DMS153 (cell line): ENCODE data around the gene GNB3.

Source experiments
- DNase-seq: peaks from one replicate; lab custom pipeline; 2025; lab: John Stamatoyannopoulos, UW

Gene GNB3

DNA sequence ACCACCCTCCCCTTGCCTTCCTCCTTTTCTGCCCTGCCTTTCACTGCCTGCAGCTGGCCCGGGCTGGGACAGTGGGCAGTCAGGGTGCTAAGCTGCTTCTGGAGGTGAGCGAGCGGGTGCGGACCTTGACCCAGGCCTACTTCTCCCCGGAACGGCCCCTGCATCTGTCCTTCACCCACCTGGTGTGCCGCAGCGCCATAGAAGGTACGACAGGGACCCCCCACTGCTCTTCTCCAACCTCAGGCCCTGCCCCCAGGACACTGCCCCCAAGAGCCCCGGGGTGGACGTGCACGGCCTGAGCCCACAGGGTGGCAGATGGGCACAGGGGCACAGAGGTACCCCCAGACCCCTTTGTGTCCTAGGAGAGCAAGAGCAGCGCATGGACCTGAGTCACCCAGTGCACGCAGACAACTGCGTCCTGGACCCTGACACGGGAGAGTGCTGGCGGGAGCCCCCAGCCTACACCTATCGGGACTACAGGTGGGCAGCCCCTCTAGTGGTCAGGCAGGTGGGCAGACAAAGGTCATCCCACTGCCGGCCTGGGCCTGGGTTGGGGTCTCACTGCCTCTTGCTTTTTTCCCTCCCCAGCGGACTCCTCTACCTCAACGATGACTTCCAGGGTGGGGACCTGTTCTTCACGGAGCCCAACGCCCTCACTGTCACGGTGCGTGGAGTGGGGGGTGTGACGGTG is 3.2 kb upstream of the GNB3 start:
- DNase-seq: no peak

DNA sequence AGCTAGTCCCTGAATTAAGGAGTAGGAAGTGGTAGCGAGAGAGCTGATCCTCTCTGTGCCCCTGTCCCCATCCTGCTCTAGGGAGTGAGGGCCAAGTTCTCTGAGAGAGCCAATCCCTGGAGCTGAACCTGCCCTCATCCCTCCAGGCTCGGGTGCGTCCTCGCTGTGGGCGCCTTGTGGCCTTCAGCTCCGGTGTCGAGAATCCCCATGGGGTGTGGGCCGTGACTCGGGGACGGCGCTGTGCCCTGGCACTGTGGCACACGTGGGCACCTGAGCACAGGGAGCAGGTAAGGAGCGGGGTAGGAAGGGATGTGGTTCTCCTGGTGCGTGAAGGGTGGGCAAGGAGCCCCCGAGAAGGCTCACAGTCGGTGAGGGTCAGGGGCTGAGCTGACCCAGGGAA is 1.9 kb upstream of the GNB3 start:
- no peak for DNase-seq

DNA sequence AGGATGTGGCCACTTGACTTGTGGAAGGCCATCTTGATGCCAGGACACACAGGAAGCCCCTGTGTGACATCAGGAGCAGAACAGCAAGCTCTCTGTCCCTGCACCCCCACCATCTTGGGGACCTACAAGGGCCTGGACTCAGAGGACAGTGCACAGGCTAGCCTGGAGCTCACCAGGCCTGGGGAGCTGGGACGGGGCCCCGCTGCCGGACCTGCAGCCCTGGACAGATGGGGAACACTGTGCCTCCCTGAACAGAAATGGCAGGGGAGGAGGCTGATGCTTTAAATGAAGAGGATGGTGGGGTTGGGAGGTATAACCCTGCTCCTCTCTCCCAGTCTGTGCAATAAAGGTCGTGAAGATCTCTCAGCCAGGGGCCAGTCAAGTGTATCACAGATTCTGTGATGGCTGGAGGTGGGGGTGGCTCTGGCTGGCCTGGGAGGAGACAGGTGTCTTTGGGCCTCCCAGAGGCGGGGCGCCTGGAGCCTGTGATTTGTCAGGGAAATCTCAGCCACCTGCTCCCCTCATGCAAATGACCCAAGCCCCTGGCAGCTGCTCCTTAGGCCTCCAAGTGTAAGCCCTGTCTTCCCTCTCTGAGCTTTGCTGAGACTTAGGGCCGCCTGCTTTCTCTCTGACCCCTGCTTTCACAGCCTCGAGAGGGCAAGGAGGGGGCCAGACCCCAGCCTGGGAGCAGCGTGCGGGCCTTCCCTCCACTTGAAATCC is 1.1 kb upstream of the GNB3 start:
- DNase-seq: no peak

- no peak for DNase-seq
These were observed 395 bp upstream of the GNB3 start for GRCh38 chr12:6840330-6840729.

DNA sequence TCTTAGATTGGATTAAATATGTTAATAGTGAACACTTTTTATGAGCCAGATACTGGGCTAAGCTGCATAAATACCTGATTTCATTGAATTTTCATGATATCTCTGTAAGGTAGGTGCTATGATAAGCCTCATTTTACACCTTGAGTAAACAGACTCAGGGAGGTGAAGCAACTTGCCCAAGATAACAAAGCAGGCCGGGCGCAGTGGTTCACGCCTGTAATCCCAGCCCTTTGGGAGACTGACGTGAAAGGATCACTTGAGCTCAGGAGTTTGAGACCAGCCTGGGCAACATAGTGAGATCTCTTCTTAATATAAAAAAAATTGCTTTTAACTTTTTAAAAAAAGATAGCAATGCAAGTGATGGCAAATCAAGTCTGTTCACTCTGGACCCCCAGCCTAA is 1.4 kb downstream of the GNB3 start:
- no peak for DNase-seq

DNA sequence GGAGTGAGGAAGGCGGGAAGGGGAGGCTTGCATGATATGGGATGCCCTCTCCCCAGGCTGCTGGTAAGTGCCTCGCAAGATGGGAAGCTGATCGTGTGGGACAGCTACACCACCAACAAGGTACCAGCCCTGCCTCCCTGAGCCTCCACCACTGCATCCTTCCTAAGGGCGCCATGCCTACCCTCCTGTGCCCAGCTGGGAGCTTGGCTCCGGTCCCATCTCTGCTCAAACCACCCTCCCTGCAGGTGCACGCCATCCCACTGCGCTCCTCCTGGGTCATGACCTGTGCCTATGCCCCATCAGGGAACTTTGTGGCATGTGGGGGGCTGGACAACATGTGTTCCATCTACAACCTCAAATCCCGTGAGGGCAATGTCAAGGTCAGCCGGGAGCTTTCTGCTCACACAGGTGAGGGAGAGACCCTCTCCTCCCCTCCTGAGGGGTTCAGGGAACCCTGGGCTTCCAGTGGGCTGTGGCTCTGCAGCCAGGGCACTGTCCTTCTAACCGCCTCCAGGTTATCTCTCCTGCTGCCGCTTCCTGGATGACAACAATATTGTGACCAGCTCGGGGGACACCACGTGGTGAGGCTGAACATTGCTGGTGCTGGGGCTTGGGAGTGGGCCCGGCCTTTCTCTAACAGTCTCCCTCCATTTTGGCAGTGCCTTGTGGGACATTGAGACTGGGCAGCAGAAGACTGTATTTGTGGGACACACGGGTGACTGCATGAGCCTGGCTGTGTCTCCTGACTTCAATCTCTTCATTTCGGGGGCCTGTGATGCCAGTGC is 2.6 kb downstream of the GNB3 start:
- no peak for DNase-seq

GRCh38 chr12:6845395-6845794 is 4.7 kb downstream of the GNB3 start:
- no peak for DNase-seq

GRCh38 chr12:6846316-6846869 is 5.7 kb downstream of the GNB3 start:
- DNase-seq: no peak

DNA sequence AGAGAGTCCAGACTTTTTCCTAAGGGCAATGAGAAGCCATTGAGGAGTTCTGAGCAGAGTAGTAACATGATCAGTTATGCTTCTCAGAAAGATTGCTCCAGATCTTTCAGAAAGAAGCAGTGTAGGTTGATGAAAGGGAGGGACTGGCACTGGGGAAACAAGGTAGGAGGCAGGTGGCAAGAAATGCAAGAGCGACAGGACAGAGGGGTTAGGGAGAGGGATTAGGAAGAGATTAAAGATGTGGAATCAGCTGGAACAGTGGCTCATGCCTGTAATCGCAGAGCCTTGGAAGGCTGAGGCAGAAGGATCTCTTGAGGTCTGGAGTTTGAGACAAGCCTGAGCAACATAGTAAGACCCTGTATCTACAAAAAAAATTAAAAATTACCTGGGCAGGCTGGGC is 7.0 kb downstream of the GNB3 start:
- no peak for DNase-seq

GRCh38 chr12:6849427-6849826 is 8.7 kb downstream of the GNB3 start:
- no peak for DNase-seq

- DNase-seq: no peak
These were observed 9.3 kb downstream of the GNB3 start for GRCh38 chr12:6849976-6850560.

DNA sequence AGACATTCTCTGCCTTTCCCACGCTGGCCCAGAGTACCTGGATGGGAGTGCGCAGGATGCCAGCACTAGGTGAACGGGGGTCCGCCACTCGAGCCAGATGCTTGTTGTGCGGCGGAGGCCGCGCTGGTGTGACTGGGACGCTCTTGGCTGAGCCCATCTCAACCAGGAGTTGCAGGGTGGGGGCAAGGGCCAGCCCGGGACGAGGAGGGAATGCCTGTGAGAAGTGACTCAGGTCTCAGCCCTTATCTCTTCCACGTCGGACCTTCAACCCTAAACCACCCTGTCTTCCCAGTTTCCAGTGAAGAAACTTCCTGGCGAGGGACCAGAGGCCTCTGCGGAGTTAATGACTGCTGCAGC is 10.0 kb downstream of the GNB3 start:
- no peak for DNase-seq

GRCh38 chr12:6851153-6851920 is 10.6 kb downstream of the GNB3 start, which contains the start of gene CDCA3:
Gene CDCA3, minus strand, starts transcription at chr12:6851286. Its CDS starts 334 bp downstream, at chr12:6850952.
- peak; percentile 98 for DNase-seq

DNA sequence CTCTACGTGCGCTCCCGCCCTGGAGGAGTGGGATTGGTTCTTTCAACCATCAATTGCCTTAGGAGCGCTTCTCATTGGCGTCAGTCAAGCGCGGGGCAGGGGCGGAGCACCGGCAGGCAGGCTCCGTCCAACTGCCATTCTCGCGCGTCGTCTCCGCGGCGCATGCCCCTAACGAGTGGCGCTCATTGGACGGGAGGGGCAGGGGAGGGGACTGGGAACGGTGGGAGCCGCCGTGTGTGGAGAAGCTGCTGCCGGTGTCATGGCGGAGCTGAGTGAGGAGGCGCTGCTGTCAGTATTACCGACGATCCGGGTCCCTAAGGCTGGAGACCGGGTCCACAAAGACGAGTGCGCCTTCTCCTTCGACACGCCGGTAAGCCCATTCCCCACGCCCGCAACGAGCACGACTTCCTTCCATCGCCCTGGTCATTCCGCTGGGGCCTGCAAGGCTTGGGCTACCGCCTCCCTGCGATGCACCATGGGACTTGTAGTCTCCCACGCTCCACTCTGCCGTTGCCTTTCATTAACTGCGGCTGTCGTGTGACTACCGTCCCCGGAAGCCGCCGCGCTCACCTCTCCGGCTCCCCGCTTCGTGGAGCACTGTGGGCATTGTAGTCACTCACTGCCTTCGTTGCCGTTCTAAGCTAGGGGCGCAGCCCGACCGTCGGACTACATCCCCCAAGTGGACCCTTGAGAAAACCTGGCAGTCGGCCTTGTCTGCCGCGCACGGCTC is 11.4 kb downstream of the GNB3 start, which contains the start of gene USP5:
TSS of gene USP5 (plus strand) at position 230 of the 730 bp plus-strand sequence. CDS start at position 260, 30 bp downstream.
- peak; percentile 99 for DNase-seq

DNA sequence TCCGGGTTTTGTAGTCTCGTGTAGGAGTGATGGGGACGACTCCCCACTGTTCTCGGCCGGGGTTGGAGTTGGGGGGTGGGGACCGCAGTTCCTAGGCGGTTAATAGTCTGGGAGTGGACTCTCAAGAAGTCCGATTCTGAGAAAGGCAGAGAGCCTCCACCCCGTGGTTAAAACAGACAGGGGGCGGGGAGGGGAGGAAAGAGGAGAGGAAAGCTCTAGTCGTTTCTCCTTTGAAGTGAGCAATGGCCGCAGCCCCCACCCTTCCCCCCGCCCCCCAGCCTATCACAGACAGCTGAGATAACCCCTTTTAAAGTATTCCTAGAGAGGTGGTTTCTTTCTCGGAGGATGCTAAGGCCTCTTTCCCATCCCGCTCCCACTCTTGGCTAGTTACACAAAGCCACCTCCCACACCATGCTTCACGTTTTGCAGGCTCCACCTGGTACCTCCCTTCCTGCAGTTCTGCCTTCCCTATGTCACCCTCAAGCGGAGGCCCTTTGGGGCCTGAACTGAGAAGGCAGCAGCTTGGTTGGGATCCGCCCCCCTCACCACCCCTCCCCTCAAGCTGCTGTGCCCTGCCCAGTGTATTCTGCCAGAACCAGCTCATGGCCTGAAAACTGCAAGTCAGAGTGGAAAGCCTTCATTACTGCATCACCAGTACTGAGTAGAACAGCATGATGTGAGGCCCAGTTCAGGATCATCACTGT is 12.1 kb downstream of the GNB3 start:
- DNase-seq: no peak

DNA sequence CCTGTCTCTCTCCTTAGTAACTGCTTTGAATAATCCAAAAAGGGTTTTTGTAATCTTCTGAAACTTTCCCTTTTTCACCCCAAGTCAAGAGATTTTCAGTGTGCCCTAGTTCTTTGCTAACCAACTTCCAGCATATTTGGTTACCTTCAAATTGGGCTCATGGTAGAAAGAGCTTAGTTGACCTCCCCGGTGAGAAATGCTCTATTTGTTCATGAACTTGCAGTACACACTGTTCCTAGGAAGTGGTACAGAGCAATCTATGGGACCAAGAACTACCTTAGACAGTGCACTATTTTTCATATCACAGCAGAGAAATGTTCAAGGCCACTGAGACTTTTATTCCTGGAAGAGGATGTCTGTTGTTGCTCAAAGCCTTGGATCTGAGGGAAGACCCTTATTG is 12.9 kb downstream of the GNB3 start:
- DNase-seq: no peak

DNA sequence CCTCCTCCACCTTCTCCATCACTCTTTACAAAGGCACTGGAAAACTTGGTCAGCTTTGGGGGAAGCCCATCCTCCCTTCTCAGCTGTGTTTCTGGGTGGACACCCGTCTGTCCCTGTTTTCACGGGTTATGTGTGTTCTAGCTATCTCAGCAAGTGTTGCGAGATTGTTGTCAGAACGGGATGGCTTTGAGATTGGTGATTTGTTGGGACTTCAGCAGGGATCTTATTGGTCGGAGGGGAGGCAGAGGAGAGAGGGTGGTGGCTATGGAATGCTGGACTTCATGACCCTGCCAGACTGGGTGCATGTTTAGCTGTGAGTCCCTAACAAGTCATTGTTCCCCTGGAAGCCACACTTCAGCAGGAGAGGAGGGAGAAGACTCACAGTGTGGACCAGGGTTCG is 13.3 kb downstream of the GNB3 start:
- DNase-seq: no peak

DNA sequence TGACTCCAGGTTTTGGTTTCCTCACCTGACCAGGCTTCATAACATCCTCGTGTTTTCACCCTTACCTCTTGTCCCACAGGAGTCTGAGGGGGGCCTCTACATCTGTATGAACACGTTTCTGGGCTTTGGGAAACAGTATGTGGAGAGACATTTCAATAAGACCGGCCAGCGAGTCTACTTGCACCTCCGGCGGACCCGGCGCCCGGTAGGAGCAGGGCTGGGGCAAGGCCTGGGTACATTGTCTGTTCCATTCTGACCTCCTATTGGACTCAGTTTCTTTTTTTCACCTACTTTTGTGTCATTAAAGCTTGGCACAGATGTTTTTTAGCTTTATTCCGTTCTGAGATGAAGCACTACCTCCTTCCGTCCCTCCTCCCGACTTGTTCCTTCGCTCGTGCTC is 14.6 kb downstream of the GNB3 start:
- no peak for DNase-seq

GRCh38 chr12:6858799-6859198 is 18.1 kb downstream of the GNB3 start:
- DNase-seq: no peak

- no peak for DNase-seq
These were observed 19.4 kb downstream of the GNB3 start for GRCh38 chr12:6860116-6860515.
